Heart right ventricle (tissue), 16 donors: ENCODE data around the gene TFEB. TPM values are rescaled to one million over a fixed set of nuclear protein-coding genes. Genes with fewer than 3 reads are reported as not detected.

Experiments
- ATAC-seq, 8 donors: fragments of 200-7000 bp; cut with Tn5 transposase; one replicate each; pipeline ENCODE4 v1.9.1; 2020; ENCODE audit warnings: mild to moderate bottlenecking in 8 of 8, moderate library complexity in 8 of 8, moderate number of reproducible peaks in 1 of 8
- DNase-seq, 2 donors: peaks; one replicate each; pipeline ENCODE4 v3.0.0-alpha.2; 2020
- H3K27ac ChIP-seq, 10 donors: fragments of 200-600 bp; sonication (generic) in 2 of 10; one replicate each; pipeline versions ENCODE4 v1.5.0 to v1.8.0; 2020 to 2022; ENCODE audit warnings: mild to moderate bottlenecking in 3 of 10
- H3K27me3 ChIP-seq, 7 donors: fragments of 200-600 bp; one replicate each; pipeline ENCODE4 v1.8.0; 2021 to 2022; ENCODE audit warnings: mild to moderate bottlenecking in 2 of 7
- H3K36me3 ChIP-seq, 9 donors: fragments of 200-600 bp; sonication (generic) in 1 of 9; one replicate each; pipeline versions ENCODE4 v1.5.0 to v1.8.0; 2020 to 2022; ENCODE audit warnings: mild to moderate bottlenecking in 2 of 9
- H3K4me1 ChIP-seq, 9 donors: fragments of 200-600 bp; sonication (generic) in 1 of 9; one replicate each; pipeline versions ENCODE4 v1.5.0 to v1.8.0; 2020 to 2022; ENCODE audit warnings: mild to moderate bottlenecking in 4 of 9
- H3K4me3 ChIP-seq, 10 donors: fragments of 200-600 bp; sonication (generic) in 2 of 10; one replicate each; pipeline versions ENCODE4 v1.5.0 to v1.8.0; 2020 to 2022; ENCODE audit warnings: mild to moderate bottlenecking in 7 of 10, moderate library complexity in 2 of 10
- H3K9me3 ChIP-seq, 11 donors: fragments of 200-600 bp in 10 of 11; sonication (generic) in 2 of 11; one replicate each; pipeline versions ENCODE4 v1.5.0 to v1.8.0; 2013 to 2022; ENCODE audit warnings: mild to moderate bottlenecking in 2 of 11, control low read depth in 1 of 11, moderate library complexity in 1 of 11
- WGBS, 2 donors: extraction: QIAGEN DNeasy Blood & Tissue Kit; methylation state at CpG; one replicate each; pipeline ENCODE4 v1.1.7; 2013; ENCODE audit warnings: inconsistent platforms in 1 of 2; 5-methylcytosine and 5-hydroxymethylcytosine counted together
- intact Hi-C, 10 donors: fragments of 100-400 bp; cut with DNase I; formaldehyde crosslinking; loops; one replicate each; pipeline versions ENCODE4 v1.11.1 to v1.14.2; 2022
- polyA plus RNA-seq, 2 donors: library from polyadenylated mRNA; stranded (reverse); fragments of 200-250 nt; gene quantifications; one replicate each; pipeline ENCODE4 v1.2.3, GENCODE V29; 2013
- total RNA-seq, 10 donors: library from RNA; stranded (reverse); fragmentation: NEBNext Ultra II Directional in 3 of 10; extraction: Animal tissue kit (Norgen Biotek cat#: 25700) in 3 of 10; gene quantifications; one replicate each; pipeline versions ENCODE4 v1.2.1 to v1.2.4, GENCODE V29; 2021 to 2023
- TF ChIP-seq, protein P1 (sequence below), 9 donors: fragments of 200-600 bp; sonication (generic) in 2 of 9; IDR thresholded peaks; one replicate each; pipeline versions ENCODE4 v1.5.0 to v1.8.0; 2021 to 2022; ENCODE audit warnings: antibody characterized with exemption in 9 of 9, mild to moderate bottlenecking in 5 of 9, moderate library complexity in 1 of 9
- donor health status: Arrhythmogenic right ventricular cardiomyopathy.
- donor health status: ischemic (EF 13 %, LVEDD 7.1; RV severe dilation, severe dysfunction).
- donor health status: healthy with polysubstance abuse.
- donor health status: DM: no; HTN: yes; CAD: no.
- donor health status: DM: no; HTN: no; CAD: no.
- donor health status: ischemic (EF 25% LVEDD 6.9; RV normal size, moderate dysfunction).
- donor health status: ischemic (EF 25% LVEDD 5.7; RV mildly dilated, moderate dysfunction).
- donor health status: healthy.
- donor health status: DM: yes; HTN: yes; CAD: no.
- donor health status: Ischemic cardiomyopathy.
- donor health status: ischemic (EF 35%, LVEDD 5.7; RV mildly dilated, moderate dysfunction).
- donor health status: nonischemic (EF 11% LVEDD 7.7; RV severe dilation, severe dysfunction).
- donor health status: DM: yes; HTN: yes; CAD: no.
- donor health status: PGD.
- donor health status: ischemic (EF 29% LVEDD 5.4; RV normal size, mild dysfunction).
- donor health status: nonischemic (EF 23%, LVEDD 6.1; RV moderate dilation, normal function).

Gene TFEB
- total and polyA plus RNA-seq, 12 donors = 29.2 to 52.3 (median 39.6) TPM

DNA sequence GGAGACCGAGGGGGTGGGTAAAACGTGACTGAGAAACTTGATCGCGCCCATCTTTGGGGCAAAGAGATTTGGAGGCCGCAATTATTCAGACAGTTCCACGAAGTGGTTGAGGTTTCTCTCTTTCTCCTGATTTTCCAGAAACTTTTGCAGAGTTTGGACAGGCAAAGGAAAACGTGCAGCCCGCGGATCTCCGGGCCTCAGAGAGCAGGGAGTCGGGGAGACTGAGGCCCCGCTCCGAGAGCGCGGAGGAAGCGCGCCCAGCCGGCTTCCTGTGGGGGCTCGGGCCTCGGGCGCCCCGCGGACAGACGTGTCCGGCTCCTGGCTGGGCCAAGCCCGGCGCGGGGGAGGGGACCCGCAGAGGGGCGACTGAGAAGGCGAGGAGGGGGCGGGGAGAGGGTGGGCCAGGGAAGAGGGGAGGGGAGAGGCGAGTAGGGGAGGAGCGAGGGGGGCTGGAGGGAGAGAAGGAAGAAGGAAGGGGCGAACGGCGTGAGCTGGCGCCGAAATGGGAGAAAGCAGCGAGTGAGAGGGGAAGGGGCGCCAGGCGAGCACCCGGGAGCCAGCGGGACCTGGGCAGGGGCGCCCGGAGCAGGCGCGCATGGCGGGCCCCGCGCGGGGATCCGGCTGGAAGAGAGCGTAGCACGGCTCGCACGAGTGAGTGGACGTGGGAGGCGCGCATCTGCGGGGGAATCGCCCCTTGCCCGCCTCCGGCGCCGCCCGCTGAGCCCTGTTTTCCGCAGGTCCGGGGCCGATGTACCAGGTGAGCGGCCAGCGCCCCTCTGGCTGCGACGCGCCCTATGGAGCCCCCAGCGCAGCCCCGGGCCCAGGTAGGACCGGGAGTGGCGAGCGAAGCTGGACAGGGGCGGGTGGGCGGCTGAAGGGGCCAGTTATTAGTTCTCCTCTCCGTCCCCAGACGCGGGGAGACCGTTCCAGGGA, 97.1 kb downstream of the TFEB start, which contains the start of gene MDFI:
Gene MDFI, plus strand, starts transcription at position 467 of the 933 bp plus-strand sequence. Its CDS starts 282 bp downstream, at position 749.
- WGBS, 2 donors = 1 to 2% methylated on average over 75 to 86 of the region's 86 CpGs
- Histone ChIP-seq H3K36me3 (no peaks in the 10 kb centered on the region), H3K27me3 (peaks cover 20 to 62% (median 37%) of the 10 kb centered on the region in 7 donors), H3K4me3 (peak within 1 kb of the TSS; percentile 21 to 63 (median 54)), H3K27ac (peak within 1 kb of the TSS in 5 of 10 donors; percentile 39 to 60 (median 58)), H3K4me1 (peaks cover 6 to 55% (median 26%) of the 10 kb centered on the region in 9 donors), H3K9me3 (no peaks in the 10 kb centered on the region)
- DNase-seq (no peak), ATAC-seq (peak in 7 of 8 donors; percentile 4 to 40 (median 24))
- TF ChIP-seq, protein P1, sequence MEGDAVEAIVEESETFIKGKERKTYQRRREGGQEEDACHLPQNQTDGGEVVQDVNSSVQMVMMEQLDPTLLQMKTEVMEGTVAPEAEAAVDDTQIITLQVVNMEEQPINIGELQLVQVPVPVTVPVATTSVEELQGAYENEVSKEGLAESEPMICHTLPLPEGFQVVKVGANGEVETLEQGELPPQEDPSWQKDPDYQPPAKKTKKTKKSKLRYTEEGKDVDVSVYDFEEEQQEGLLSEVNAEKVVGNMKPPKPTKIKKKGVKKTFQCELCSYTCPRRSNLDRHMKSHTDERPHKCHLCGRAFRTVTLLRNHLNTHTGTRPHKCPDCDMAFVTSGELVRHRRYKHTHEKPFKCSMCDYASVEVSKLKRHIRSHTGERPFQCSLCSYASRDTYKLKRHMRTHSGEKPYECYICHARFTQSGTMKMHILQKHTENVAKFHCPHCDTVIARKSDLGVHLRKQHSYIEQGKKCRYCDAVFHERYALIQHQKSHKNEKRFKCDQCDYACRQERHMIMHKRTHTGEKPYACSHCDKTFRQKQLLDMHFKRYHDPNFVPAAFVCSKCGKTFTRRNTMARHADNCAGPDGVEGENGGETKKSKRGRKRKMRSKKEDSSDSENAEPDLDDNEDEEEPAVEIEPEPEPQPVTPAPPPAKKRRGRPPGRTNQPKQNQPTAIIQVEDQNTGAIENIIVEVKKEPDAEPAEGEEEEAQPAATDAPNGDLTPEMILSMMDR (IDR thresholded peaks at IDR 0.05) = no peak
- intact Hi-C loops = no loop called here

GRCh38 chr6:41637194-41638001, 98.0 kb downstream of the TFEB start:
- ATAC-seq = peak in 1 of 8 donors; percentile 24
- Histone ChIP-seq H3K4me3 (peak overlapping the region; percentile 21 to 63 (median 54)), H3K36me3 (no peaks in the 10 kb centered on the region), H3K9me3 (no peaks in the 10 kb centered on the region), H3K27ac (peak overlapping the region in 3 of 10 donors; percentile 31 to 58 (median 56)), H3K27me3 (peaks cover 20 to 62% (median 37%) of the 10 kb centered on the region in 7 donors), H3K4me1 (peaks cover 6 to 49% (median 26%) of the 10 kb centered on the region in 9 donors)
- TF ChIP-seq, protein P1 (IDR thresholded peaks at IDR 0.05) = no peak
- DNase-seq = no peak
- intact Hi-C loops = no loop called here
- WGBS, 2 donors = 9% methylated on average over 53 to 54 of the region's 54 CpGs

DNA sequence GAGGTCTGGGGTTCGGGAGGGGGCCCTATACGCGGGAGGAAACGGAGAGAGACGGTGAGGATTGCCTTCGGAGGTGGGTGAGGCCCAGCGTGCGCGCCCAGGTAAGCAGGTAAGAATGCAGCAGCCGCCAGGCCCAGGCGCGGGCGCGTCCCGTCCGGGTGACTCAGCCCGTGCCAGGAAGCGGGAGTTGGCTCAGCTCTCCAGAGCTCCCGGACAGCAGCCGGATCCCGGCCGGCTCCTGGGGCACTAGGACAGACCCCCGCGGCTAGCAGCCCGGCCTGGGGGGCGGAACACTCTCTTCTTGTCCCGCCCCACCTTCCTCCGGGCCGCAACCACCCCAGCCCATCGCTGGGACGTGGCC, 98.6 kb downstream of the TFEB start:
- peak overlapping the region in 8 of 10 donors; percentile 41 to 63 (median 56) for H3K4me3 ChIP-seq
- ATAC-seq = peak in 3 of 8 donors; percentile 22 to 41 (median 35)
- peaks cover 20 to 62% (median 37%) of the 10 kb centered on the region in 7 donors for H3K27me3 ChIP-seq
- peaks cover 6 to 45% (median 26%) of the 10 kb centered on the region in 9 donors for H3K4me1 ChIP-seq
- intact Hi-C loops = no loop called here
- TF ChIP-seq, protein P1 (IDR thresholded peaks at IDR 0.05) = no peak
- 21 to 25% methylated on average over 29 to 31 of the region's 31 CpGs for WGBS, 2 donors
- H3K36me3 ChIP-seq = no peaks in the 10 kb centered on the region
- H3K27ac ChIP-seq = peak overlapping the region in 1 of 10 donors; percentile 31
- no peak for DNase-seq
- H3K9me3 ChIP-seq = no peaks in the 10 kb centered on the region

DNA sequence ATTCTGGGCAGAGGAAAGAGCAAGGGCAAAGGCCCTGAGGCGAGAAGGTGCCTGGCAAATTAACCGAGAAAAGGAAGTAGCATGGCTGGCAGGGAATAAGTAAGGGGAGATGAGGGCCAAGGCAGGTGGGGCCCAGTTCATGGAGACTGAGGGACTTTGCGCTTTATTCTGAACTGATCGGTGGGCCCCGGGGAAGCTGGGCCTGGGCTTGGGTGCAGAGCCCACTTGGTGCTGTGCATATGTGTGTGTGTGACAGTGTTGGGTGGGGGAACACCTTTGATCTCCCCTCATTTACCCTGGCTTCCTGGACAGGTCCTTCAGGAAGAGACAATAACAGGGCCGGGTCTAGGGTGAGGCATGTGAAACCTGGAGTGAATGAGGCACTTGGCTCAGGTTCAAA, 100.0 kb downstream of the TFEB start:
- Histone ChIP-seq H3K36me3 (no peaks in the 10 kb centered on the region), H3K9me3 (no peaks in the 10 kb centered on the region), H3K4me3 (no peak overlapping the region), H3K27ac (no peak overlapping the region), H3K27me3 (peaks cover 20 to 58% (median 37%) of the 10 kb centered on the region in 7 donors), H3K4me1 (peaks cover 6 to 38% (median 26%) of the 10 kb centered on the region in 9 donors)
- intact Hi-C loops = no loop called here
- ATAC-seq (no peak), DNase-seq (no peak)
- TF ChIP-seq, protein P1 (IDR thresholded peaks at IDR 0.05) = no peak
- WGBS, 2 donors = 83 to 85% methylated on average over 6 of the region's 6 CpGs
